AG04450 (cell line): ENCODE results near the gene RAMACL. TPM values are rescaled to one million over a fixed set of nuclear protein-coding genes. Genes with fewer than 3 reads are reported as not detected.

Experiments used
- CTCF ChIA-PET: fragments of 300-600, 350-600 bp; formaldehyde crosslinking; extraction: SDS; loops from one replicate; lab custom pipeline; 2022; ENCODE audit warnings: antibody characterized with exemption, inconsistent platforms; lab: Charles Lee
- POLR2A ChIA-PET: fragments of 350-600 bp; formaldehyde crosslinking; extraction: SDS; loops from one replicate; lab custom pipeline; 2021; ENCODE audit warnings: antibody characterized with exemption, inconsistent platforms; lab: Yijun Ruan, JAX
- DNase-seq: peaks from one replicate; pipeline ENCODE4 v3.0.0-alpha.2; 2011; ENCODE audit warnings: low read depth, low spot score
- H3K27ac ChIP-seq: one replicate; pipeline ENCODE4 v1.5.1; 2012; ENCODE audit warnings: low read depth, low read length, control low read depth
- H3K27me3 ChIP-seq: one replicate; pipeline ENCODE4 v1.6.0; 2012; ENCODE audit warnings: low read length; ENCODE audit not compliant: control insufficient read depth, insufficient read depth
- H3K4me3 ChIP-seq: 2 replicates; pipeline ENCODE4 v1.5.1; 2011; ENCODE audit warnings: mild to moderate bottlenecking, low read depth, low read length, control low read depth
- H3K9me3 ChIP-seq: 2 replicates; pipeline ENCODE4 v1.5.1; 2012; ENCODE audit warnings: low read length; ENCODE audit not compliant: control insufficient read depth, insufficient read depth
- CTCF ChIP-seq: IDR thresholded peaks from 2 replicates; pipeline ENCODE4 v1.5.1; 2011; ENCODE audit warnings: low read depth, low read length, control low read depth, inconsistent platforms
- polyA plus RNA-seq: library from polyadenylated mRNA; depleted of rRNA; stranded (reverse); fragments of >200 nt; gene quantifications from 2 replicates; pipeline ENCODE4 v1.2.3, GENCODE V29; 2011

Gene RAMACL
- polyA plus RNA-seq, 1 experiment = 0.77 TPM

GRCh38 chr6:166553563-166554271, 32.8 kb downstream of the RAMACL start:
- H3K27me3 ChIP-seq = no peaks in the 10 kb centered on the region
- no peak for TF ChIP-seq CTCF
- POLR2A ChIA-PET = no interaction called here
- H3K27ac ChIP-seq = peak overlapping the region; percentile 34
- H3K9me3 ChIP-seq = peaks cover 6% of the 10 kb centered on the region
- peak; percentile 61 for DNase-seq
- H3K4me3 ChIP-seq = no peak overlapping the region
- CTCF ChIA-PET = interaction anchor here (0.6 to 1.3 kb wide), 3 partner anchors 24 to 221 kb away, joined by 3 read pairs; no protein-coding TSS in a partner anchor

GRCh38 chr6:166552600-166552999, 33.9 kb downstream of the RAMACL start:
- no peak for TF ChIP-seq CTCF
- ChIA-PET CTCF (interaction anchor here (0.7 to 1.5 kb wide), 2 partner anchors 37 to 1709 kb away, joined by 3 to 8 read pairs; no protein-coding TSS in a partner anchor), POLR2A (interaction anchor here (0.7 kb wide), 1 partner anchor 75 kb away, joined by 4 read pairs; the partner anchor contains the start of gene RPS6KA2)
- no peaks in the 10 kb centered on the region for H3K27me3 ChIP-seq
- peaks cover 6% of the 10 kb centered on the region for H3K9me3 ChIP-seq
- H3K4me3 ChIP-seq = no peak overlapping the region
- DNase-seq = no peak
- H3K27ac ChIP-seq = no peak overlapping the region

DNA sequence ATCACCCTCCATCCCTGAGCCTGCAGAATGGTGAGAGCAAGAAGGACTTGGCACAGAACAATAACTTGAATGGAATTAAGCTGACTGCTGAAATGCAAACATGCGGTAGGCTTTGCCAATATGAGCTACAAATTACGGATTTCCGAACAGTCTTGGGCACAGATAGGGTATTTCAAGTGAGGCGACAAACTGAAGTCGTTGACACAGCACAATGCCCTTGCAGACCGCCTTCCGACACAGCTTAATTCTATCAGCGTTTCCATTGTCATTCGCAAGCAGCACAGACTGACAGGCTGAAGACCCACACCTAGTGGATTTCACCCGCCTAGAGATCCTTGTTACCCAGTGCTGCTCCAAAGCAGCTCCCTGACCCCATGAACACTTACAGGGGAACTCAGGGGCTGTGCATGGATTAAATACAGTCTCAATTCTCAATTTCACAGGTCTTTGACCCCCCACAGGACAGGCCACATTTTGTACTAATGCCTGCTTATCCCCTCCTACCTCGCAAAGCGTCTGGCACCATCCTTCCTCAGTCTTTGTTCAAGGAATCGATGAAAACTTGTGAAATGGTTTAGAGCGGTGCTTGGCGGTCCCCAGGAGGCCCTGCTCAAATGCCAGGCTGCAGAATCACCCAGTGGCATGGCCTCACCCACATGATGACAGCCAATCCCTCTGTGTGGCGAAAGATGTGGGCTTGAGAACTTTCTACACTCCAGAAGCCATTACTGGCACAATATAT, 34.6 kb downstream of the RAMACL start:
- Histone ChIP-seq H3K27ac (no peak overlapping the region), H3K9me3 (peaks cover 2% of the 10 kb centered on the region), H3K4me3 (no peak overlapping the region), H3K27me3 (no peaks in the 10 kb centered on the region)
- no peak for DNase-seq
- TF ChIP-seq CTCF = no peak
- ChIA-PET CTCF (interaction anchor here (1.5 kb wide), 1 partner anchor 36 kb away, joined by 3 read pairs; no protein-coding TSS in a partner anchor), POLR2A (interaction anchor here (0.6 kb wide), 1 partner anchor 57 kb away, joined by 4 read pairs; no protein-coding TSS in a partner anchor)

GRCh38 chr6:166546653-166547052, 39.8 kb downstream of the RAMACL start:
- H3K27me3 ChIP-seq = no peaks in the 10 kb centered on the region
- no peaks in the 10 kb centered on the region; the same call in 1 of the 2 replicates for H3K9me3 ChIP-seq
- H3K4me3 ChIP-seq = no peak overlapping the region
- CTCF ChIA-PET = no interaction called here
- H3K27ac ChIP-seq = no peak overlapping the region
- POLR2A ChIA-PET = no interaction called here
- TF ChIP-seq CTCF = no peak
- DNase-seq = no peak
